ENCODE data around the gene DECR2. TPM values are rescaled to one million over a fixed set of nuclear protein-coding genes. Genes with fewer than 3 reads are reported as not detected.

The DECR2 gene
- total and polyA plus RNA-seq, 2 of the 13 experiments (the other 11 are each of a cell fraction or from before 2014, with no cell fraction given), result 36.3 to 44.6 TPM

DNA sequence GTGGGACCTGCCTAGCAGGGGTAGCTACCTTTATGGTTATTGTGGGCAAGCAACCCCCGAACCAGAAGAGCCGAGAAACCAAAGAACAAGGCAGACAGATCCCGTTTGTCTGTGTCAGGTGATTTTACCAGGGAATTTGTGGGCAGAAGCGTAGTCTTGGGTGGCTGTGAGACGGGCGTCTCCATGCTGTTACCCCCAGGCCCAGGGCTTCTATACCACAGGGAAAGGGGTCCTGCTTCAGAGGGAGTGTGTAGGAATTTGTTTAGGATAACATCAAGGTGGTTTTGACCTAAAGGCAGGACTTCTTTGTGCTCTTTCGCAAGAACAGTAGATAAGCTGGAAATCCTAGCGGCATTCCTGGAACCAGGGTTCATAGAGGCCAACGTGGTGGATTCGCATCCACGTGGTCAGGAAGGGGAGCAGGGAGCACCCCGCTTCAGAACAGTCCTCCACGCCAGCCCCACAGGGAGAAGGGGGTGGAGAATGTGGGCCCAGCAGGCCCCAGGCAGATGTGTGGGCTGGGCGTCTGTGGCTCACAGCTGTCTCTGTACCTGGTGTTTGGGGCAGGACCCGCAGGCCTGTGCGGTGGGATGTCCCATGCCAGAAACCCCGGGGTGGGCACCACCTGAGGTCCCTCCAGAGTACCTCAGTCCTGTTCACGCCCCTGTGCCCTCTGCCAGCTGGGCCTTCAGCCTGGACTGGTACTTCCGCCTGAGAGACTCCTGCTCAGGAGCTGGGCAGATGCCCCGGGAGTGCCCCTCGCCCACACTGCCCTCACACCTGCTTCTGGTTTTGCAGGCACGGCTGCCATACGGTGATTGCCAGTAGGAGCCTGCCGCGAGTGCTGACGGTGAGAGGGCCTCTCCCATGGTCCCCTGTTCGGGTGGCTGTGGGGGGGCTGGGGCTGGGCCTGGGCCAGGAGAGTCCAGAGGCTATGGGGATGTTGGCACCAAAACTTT lies 4.1 kb downstream of the DECR2 start (continued):
- TF ChIP-seq ZNF383 (CRISPR knock-in tag; IDR thresholded peaks at IDR 0.05; ENCODE audit: borderline replicate concordance) (no peak), ISL2 (CRISPR knock-in tag; IDR thresholded peaks at IDR 0.05) (peak; percentile 81), HNRNPLL (IDR thresholded peaks at IDR 0.05; ENCODE audit: low read depth, low read length, poor library complexity, severe bottlenecking) (peak; percentile 42), ZNF431 (CRISPR knock-in tag; IDR thresholded peaks at IDR 0.05; ENCODE audit: borderline replicate concordance, low read depth) (0 out of 2 replicates have a peak, but pooled peaks have one; percentile 49), ZNF512 (CRISPR knock-in tag; IDR thresholded peaks at IDR 0.05) (no peak), TEF (CRISPR knock-in tag; IDR thresholded peaks at IDR 0.05) (no peak; the same call in 1 of the 2 replicates), KAT2B (IDR thresholded peaks at IDR 0.05; ENCODE audit: borderline replicate concordance, low read depth, low read length) (no peak), BORCS8-MEF2B (CRISPR knock-in tag; IDR thresholded peaks at IDR 0.05) (peak; percentile 72), NR1H2 (CRISPR knock-in tag; IDR thresholded peaks at IDR 0.05; ENCODE audit: borderline replicate concordance, low read depth) (no peak), POLR2G (IDR thresholded peaks at IDR 0.05; ENCODE audit: low read depth, low read length) (peak; percentile 70), NPAS2 (CRISPR knock-in tag; IDR thresholded peaks at IDR 0.05; ENCODE audit: borderline replicate concordance) (no peak), ZNF143 (CRISPR knock-in tag; IDR thresholded peaks at IDR 0.05) (no peak), ZBTB49 (CRISPR knock-in tag; IDR thresholded peaks at IDR 0.05; ENCODE audit: borderline replicate concordance) (no peak), HNF4G (IDR thresholded peaks at IDR 0.05; ENCODE audit: borderline replicate concordance, low read depth, low read length) (peak; percentile 67; the same call in 1 of the 2 replicates), HNF4G (CRISPR knock-in tag; IDR thresholded peaks at IDR 0.05; ENCODE audit: borderline replicate concordance, low read depth) (no peak), NR0B2 (CRISPR knock-in tag; IDR thresholded peaks at IDR 0.05) (no peak), SMAD3 (CRISPR knock-in tag; IDR thresholded peaks at IDR 0.05) (peak; percentile 97), FOSL1 (CRISPR knock-in tag; IDR thresholded peaks at IDR 0.05; ENCODE audit: borderline replicate concordance) (no peak)
- TF ChIP-seq, protein P1, sequence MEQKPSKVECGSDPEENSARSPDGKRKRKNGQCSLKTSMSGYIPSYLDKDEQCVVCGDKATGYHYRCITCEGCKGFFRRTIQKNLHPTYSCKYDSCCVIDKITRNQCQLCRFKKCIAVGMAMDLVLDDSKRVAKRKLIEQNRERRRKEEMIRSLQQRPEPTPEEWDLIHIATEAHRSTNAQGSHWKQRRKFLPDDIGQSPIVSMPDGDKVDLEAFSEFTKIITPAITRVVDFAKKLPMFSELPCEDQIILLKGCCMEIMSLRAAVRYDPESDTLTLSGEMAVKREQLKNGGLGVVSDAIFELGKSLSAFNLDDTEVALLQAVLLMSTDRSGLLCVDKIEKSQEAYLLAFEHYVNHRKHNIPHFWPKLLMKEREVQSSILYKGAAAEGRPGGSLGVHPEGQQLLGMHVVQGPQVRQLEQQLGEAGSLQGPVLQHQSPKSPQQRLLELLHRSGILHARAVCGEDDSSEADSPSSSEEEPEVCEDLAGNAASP (CRISPR knock-in tag; IDR thresholded peaks at IDR 0.05; ENCODE audit: borderline replicate concordance), result peak; percentile 97

All from HepG2 (cell line).